Stimulated activated CD8-positive, alpha-beta memory T cell treated with anti-CD3 and anti-CD28 coated beads, Interleukin-4, amount 100 ng/mL, for 48 hours (primary cell): Measurements from ENCODE around the gene TCAP.
A peak's percentile ranks its signal among the peaks of the same experiment; 100 is the strongest.

Source experiments
- DNase-seq: peaks from one replicate; pipeline ENCODE4 v3.0.0-alpha.2; 2020

TCAP gene

DNA sequence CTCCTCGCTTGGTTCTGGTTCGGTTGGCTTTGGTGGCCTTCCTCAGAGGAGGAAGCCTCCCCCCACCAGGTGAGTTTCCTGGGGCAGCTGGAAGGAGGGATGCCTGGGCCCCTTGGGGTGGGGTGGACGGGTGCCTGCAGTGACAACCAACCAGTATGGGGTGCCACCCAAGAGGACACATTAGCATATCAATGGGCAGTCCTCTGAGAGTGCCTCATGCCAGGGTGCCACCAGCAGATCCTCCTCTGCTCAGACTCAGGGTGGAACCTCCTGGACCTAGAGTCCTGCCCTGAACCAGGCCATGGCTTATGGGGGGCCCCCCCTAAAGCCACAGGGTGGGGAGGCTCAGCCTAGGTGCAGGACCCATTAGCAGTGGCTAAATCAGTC lies 35.7 kb upstream of the TCAP start:
- no peak for DNase-seq

DNA sequence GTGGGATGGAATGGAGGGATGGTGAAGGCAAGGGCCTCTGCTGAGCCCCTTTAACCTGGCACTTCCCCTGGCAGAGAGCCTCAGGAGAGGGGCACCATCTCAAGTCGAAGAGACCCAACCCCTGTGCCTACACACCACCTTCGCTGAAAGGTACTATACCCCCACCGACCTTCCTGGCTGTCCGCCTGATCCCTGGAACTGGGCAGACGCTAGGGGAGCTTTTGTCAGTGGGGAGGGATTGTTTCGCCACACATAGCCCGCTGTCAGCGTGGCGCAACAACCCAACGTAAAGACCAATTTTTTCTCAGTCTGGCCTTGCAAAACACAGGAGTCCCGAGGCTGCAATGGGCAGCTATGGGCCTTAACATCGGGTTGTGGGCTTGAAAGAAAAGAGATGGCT lies 35.3 kb upstream of the TCAP start:
- DNase-seq = no peak

DNA sequence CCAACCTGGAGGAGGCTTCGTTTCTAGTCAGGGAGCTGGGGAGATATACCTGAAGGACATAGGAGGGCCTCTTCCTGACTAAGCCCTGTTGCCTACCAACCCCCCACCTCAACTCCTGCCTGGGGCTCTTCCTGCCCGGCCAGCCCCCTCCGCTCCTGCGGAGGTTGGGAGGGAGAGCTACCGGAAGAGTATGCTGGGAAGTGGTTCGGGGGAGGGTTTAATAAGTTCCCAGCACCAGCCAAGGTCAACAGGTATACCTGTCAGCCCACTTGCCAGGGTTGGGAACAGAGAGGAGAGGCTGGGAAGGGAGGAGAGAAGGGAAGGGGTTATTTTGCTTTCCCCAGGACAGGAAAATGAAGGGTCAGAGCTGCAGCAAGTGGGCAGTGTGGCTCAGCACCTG lies 33.7 kb upstream of the TCAP start:
- DNase-seq = no peak

GRCh38 chr17:39632153-39632941 lies 32.8 kb upstream of the TCAP start:
- no peak for DNase-seq

DNA sequence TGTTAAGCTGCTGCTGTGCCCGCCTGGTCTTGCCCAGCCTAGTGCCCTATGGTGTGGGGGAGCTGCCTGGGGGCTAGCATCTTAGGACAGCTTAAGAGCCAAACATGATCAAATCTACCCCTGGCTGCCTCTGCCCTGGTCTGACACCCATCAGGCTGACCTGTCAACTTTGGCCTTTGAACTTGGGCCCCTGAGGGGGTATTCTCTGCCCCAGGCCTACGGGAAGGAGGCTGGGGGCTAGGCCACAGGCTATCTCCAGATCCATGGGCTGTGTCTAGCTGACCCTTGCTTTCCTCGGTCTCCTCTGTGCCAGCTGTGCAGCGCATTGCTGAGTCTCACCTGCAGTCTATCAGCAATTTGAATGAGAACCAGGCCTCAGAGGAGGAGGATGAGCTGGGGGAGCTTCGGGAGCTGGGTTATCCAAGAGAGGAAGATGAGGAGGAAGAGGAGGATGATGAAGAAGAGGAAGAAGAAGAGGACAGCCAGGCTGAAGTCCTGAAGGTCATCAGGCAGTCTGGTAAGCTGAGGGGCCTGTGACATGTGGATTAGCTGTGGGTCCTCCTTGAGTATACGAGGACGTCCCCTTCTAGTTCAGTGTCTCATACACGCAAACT lies 31.5 kb upstream of the TCAP start:
- DNase-seq = no peak

DNA sequence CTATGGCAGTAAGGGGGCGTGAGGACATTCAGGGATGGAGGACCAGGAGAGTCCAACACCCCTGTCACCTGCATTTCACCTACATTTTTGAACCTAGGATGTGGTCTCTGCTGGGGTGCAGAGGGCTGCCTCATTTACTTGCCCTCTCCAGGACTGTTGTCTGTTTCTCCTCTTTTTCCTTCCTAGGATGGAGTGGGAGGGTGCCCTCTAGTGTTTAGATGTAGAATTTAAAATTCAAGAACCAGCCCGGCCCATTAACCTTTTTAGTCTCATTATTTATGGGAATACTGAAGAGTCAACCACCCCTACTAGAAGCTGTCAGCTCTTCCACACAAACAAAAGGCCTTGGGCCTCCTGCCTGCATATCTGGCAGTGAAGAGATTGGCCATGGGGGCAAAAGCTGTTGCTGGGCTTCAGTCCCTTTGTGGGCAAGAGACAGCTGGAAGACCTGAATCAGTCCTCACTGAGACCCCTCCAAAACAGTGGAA lies 30.7 kb upstream of the TCAP start:
- DNase-seq = no peak

- DNase-seq = no peak
Observed at GRCh38 chr17:39635614-39636176, 29.5 kb upstream of the TCAP start.

DNA sequence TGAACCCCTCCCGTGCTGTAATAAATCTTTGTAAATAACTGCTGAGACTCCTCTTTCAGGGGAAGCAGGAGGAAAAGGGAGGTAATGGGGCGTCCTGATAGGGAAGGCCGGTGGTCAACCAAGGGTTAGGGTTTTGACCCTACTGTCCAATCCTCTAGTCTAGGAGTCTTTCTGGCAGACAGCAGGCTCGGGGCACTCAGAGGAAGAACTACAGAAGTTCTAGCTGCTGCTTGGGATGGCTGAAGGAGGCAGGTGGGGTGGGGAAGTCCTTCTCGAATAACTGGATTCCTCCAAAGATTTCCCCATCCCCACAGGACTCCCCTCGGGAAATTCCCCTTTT lies 28.6 kb upstream of the TCAP start:
- peak; percentile 40 for DNase-seq

- peak; percentile 95 for DNase-seq
Observed at GRCh38 chr17:39636927-39637736, 28.0 kb upstream of the TCAP start, which contains the start of gene STARD3. Gene STARD3 (plus strand): TSS chr17:39637144. CDS start chr17:39653532, 16,388 bp downstream.

DNA sequence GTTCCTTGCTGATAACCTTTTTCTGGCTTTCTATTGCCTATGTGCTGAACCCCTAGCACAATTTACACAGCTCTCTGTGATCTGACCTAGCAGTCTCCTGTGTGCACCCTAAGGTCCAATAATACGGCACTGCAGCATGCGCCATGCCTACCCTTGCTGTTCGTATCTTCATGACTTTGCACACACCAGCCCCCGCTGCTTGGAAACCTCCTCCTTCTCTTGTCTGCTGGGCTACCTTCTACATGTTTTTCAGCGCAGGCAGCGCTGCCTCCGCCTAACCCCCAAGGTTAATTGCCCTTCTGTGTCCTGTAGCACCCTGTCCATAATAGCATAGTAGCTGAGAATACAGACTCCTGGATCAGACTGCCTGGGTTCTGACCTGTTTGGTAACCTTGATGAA lies 26.8 kb upstream of the TCAP start:
- DNase-seq = no peak

DNA sequence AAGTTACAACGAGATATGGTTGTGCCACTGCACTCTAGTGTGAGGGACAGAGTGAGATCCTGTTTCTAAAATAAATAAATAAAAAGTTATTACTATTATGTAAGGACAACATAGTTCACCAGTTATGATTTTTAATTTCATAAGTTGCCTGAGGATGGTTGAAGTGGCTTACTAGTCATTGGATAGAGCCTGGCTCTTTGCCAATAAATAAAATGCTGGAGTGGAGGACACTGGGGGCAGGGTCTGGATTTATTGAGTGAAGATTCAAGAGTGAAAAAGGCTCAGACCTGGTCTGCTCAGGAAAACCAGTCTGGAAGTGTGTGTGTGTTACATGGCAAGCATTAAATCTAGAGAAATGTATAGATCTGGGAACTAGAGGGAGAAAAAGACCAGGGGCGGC lies 26.1 kb upstream of the TCAP start:
- no peak for DNase-seq

DNA sequence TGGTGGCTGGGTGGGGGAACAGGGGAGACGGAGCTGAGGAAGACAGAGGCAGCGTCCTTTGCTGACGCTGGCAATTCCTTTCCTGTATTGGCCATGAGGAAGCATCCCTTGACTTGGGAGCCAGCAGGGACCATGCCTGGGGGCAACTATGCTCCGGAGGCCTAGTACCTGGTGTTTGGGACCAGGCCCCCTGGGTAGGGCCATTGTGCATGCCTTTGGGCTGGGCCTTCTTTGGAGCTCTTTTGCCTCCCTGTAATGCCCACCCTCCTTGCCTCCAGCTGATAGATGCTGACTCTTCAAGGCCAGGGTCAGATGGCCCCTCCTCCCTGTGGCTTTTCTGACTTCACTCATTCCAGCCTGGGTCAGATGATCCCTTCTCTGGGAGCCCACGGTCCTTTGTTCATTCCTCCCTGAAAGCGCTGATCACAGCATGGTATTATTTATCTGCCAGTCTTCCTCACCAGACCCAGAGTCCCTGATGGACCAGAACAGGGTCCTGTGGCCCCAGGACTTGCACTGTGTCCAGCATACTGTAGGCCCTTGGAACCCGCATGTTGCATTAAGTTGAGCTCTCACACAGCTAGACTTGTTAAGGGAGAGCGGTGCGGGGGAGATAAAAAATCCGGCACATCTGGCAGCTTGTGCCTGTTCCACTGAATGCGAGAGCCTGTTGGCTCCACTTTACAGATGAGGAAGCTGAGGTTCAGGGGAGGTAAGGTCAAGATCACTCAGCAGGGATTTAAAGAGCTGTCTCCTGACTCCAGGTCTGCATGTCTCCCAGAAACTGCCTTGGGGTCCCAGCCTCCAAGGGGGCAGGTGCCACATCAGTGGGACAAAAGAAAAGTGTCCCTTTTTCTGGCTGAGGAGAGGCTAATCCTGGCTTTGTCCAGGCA lies 25.3 kb upstream of the TCAP start:
- no peak for DNase-seq

DNA sequence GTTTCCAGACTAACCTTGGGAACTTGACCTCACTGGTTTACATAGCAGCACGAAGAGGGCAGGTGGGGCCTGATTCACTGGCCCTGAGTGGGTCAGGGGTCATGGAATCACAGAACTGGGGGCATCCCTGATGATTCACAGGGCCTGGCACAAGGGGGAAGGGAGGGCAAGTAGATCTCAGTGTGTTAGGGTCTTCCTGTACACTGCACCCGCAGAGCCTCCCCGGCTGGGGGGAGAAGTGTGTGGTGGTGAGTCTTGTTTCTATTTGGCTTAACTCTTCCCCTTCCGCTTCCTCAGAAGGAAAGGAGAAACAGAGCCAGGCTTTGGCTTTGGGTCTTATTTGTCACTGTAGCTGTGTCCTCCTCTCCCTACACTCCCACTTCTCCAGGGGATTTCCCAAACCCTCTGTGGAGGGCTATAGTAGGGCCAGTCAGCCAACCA lies 24.5 kb upstream of the TCAP start:
- DNase-seq = no peak

DNA sequence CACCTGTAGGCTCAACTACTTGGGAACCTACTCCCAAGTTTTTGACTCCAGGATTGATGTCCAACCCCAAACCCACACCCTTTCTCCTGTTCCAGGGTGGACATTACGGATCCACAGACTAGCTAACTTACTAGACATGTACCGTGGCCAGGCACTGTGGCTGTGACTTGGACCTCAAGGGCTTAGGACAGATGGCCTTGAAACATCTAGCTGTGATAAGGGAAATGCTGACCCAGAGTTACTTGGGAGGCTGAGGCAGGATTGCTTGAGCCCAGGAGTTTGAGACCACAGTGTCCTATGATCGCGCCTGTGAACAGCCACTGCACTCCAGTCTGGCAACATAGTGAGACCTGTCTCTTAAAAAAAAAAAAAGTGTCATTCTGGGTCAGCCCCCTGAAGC lies 24.1 kb upstream of the TCAP start:
- DNase-seq = no peak

GRCh38 chr17:39641883-39642282 lies 23.3 kb upstream of the TCAP start:
- no peak for DNase-seq

- no peak for DNase-seq
Observed at GRCh38 chr17:39642291-39643074, 22.7 kb upstream of the TCAP start.

DNA sequence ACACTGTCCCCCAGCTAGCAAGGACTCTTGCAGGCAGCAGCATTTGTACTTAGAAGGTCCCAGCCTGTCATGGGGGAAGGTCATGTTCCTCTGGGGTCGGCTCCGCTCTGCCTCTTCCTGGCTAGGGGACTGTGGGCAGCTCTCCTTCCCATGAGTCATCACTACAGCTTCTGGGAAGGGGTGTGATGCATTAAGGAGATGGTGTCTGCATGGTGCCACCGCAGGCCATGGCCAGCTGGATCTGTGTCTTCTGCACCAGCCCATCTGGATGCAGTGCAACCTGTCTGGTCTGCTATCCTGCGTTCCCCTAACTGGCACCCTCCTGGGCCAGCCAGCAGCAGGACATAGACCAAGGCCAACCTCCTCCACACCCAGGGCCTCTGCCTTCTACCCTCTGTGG lies 21.9 kb upstream of the TCAP start:
- no peak for DNase-seq

- no peak for DNase-seq
Observed at GRCh38 chr17:39647256-39647655, 17.9 kb upstream of the TCAP start.

GRCh38 chr17:39648616-39649366 lies 16.4 kb upstream of the TCAP start:
- no peak for DNase-seq

DNA sequence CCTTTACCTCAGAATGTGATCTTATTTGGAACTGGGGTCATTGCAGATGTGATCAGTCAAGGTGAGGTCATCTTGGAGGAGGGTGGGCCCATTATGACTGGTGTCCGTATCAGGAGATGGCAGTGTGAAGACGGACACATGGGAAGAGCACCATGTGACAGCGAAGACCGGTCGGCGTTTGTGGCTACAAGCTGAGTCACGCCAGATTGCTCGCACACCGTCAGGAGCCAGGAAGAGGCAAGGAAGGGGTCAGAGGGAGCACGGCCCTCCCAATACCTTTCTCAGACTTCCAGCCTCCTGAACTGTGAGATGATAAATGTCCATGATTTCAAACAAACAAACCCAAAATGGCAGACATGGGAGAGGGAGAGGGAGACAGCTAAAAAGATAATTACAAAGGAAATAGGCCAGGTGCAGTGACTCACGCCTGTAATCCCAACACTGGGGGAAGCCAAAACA lies 15.0 kb upstream of the TCAP start:
- no peak for DNase-seq
